GM19438 (cell line): ENCODE measurements around the gene MED15.
"Not testable (repeated sequence)": the region's sequence is repeated elsewhere in the genome, so short reads cannot be mapped to it uniquely, and the experiment has no call there.

Experiments used
- ATAC-seq: cut with Tn5 transposase; IDR thresholded peaks from one replicate; pipeline ENCODE4 v1.9.1; 2021; ENCODE audit warnings: low read depth; ENCODE audit not compliant: unreplicated experiment

The MED15 gene

DNA sequence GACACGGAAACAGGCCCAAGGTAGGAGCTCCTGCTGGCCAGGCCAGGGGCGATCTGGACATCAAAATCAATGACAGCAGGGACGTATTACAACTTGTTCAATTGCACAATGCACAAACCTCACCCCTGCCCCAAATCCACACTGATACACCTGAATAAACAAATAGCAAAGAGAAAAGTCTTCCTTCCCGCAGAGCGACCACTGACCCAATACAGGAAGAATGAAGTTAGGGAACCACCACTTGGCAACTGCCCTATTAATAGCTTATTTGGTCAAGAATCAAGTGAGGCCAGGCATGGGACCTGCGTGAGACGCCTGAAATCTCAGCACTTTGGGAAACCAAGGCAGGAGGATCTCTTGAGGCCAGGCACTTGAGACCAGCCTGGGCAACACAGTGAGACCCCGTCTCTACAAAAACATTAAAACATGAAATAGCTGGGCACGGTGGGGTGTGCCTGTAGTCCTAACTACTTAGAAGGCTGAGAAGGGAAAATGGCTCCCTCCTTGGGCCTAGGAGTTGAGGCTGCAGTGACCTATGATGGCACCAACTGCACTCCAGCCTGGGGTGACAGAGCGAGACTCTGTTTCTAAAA lies 109.1 kb downstream of the MED15 start:
- no peak for ATAC-seq

DNA sequence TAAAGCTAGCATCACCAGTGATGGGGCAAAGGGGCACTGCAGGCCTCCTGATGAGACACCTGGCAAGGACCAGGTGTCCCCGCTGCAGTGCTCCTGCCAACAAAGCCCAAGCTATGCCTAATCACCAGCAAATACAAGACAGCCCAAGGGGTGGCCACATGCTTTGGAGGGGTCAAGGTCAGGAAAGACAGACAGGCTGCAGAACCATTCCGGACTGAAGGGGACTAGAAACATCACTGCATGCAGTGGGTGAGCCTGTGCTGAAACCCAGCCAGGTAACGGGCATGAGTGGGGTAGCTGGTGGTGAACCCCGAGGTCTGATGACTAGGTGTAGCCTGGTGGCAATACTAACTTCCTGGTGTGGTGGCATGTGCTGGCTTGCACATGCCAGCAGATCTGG lies 111.1 kb downstream of the MED15 start:
- no peak for ATAC-seq

DNA sequence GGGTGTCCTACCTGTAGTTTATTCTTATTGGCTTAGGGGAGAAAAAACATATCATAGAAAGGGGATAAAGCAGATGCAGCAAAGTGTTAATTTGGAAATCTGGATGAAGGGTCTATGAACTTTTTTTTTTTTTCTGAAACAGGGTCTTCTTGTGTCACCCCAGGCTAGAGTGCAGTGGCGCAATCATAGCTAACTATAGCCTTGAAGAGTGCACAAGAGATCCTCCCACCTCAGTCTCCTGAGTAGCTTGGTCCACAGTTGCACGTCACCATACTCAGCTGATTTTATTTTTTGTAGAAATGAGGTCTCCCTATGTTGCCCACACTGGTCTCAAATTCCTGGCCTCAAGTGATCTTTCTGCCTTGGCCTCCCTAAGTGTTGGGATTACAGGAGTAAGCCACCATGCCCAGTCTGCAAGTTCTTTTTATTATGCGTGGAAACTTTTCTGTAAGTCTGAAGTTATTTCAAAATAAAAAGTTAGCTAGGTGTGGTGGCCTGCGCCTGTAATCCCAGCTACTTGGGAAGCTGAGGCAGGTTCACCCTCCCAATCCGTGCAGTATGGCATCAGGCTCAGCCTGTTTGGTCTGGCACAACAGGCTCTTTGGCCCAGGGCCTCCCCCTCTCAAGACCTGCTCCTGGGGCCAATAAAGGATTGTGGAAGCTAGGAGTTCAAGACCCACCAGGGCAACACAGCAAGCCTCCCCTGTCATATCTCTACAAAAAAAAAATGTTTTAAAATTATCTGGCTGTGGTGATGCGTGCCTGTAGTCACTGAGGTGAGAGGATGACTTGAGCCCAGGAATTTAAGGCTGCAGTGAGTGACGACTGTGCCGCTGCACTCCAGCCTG lies 111.9 kb downstream of the MED15 start:
- ATAC-seq = no peak

- ATAC-seq = not testable (repeated sequence)
These were observed 112.4 kb downstream of the MED15 start for GRCh38 chr22:20619893-20620194.

DNA sequence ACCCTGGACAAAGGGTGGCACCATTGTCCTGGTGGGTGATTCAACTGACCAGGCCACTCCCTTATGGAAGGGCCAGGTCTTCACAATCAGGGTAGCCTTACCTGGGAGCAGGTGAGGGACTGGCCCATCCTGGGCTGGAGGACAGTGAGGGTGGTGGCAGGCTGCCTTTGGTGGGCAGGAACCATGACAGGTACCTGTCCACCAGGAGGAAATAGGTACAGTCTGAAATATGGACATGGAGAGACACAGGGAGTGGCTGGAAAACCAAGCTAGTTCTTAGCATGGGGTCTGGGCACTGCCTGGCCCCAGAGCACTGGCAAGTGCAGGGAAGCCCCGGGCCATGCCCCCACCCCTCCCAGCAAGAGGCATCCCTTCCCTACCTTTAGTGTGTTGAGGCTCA lies 113.8 kb downstream of the MED15 start:
- no peak for ATAC-seq

DNA sequence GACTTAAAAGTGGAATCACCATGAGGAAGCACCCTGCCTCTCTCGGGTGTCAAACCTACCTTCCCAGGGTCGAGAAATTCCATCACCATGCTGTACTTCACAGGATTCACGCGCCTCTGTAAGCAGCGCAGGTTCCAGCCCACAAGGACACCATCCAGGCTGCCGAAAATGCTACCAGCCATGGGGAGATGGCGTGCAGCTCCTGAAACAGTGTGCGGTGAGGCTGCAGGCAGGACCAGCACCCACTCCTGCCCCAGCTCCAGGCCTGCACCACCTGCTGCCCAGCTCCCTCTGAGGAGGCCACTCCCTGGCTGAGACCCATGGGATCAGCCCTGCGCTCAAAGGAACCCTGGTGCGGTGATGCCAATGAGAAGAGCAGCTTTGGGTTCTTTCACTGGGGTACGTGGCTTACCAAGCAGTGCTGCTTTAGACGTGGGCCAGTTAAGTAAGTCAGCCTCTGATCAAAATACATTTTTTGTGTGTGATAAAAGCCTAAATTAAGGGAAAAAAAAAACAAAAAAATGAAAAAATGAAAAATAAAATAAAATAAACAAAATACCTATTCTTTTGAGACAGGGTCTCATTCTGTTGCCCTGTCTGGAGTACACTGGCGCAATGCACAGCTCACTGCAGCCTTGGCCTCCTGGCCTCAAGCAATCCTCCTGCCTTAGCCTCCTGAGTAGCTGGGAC lies 115.4 kb downstream of the MED15 start:
- no peak for ATAC-seq

- no peak for ATAC-seq
These were observed 116.8 kb downstream of the MED15 start for GRCh38 chr22:20624161-20624616.

- ATAC-seq = no peak
These were observed 117.9 kb downstream of the MED15 start for GRCh38 chr22:20625270-20625669.

DNA sequence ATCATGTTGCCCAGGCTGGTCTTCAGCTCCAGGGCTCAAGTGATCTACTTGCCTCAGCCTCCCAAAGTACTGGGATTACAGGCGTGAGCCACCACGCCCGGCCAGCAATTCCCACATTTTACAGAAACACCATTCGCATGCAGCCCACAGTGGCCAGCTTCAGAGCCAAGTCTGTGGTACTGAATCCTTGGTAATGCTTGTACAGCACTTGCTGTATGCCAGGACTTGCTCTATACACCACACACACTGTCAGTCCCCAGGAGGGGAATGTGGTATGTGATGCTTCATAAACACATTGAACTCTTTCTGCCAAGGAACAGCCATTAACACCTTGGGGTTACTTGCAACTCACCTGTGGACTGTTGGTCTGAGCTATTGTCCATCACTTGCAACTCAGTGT lies 119.4 kb downstream of the MED15 start:
- no peak for ATAC-seq

DNA sequence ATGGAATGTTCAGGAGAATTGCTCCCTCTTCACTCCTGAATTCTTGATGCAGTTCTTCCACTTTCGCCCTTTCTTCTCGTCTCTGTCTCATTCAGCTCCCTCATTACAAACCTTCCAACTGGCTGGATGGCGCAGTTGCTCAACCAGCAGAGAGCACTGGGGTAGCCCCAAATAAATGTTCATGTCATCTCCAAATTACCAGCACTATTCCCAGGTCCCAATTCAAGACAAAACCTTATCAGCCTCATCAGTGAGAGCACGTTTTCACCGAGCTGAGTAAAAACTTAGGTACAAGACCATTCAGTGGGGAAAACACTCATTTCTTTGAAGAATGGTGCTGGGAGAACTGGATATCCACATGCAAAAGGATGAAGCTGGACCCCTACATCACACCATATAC lies 120.0 kb downstream of the MED15 start:
- no peak for ATAC-seq

DNA sequence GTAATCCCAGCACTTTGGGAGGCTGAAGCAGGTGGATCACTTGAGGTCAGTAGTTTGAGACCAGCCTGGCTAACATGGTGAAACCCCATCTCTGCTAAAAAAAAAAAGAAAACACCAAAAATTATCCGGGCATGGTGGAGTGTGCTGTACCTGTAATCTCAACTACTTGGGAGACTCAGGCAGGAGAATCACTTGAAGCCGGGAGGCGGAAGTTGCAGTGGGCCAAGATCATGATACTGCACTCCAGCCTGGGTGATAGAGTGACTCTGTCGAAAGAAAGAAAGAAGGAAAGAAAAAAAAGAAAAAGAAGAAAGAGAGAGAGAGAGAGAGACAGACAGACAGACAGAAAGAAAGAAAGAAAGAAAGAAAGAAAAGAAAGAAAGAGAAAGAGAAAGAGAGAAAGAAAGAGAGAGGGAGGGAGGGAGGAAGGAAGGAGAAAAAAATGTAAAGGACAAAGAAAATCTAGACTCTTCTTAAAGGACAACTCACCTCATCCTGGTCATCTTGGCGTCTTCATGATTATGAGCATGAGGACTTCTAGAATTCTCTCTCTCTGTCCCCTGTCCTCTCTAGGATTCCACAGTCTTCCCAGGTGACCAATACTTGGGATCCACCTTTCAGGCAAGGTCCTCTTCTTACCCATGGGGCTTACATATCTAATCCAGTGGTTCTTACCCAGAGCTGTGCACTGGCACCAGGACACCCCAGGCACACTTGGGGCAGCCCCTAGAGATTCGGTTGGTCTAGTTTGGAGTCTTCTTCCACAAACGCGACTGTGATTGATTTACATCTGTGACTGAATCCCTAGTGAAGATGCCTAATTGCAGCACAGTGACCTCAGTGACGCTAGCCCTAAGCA lies 120.9 kb downstream of the MED15 start:
- no peak for ATAC-seq

GRCh38 chr22:20629401-20629800 lies 122.0 kb downstream of the MED15 start:
- ATAC-seq = no peak

DNA sequence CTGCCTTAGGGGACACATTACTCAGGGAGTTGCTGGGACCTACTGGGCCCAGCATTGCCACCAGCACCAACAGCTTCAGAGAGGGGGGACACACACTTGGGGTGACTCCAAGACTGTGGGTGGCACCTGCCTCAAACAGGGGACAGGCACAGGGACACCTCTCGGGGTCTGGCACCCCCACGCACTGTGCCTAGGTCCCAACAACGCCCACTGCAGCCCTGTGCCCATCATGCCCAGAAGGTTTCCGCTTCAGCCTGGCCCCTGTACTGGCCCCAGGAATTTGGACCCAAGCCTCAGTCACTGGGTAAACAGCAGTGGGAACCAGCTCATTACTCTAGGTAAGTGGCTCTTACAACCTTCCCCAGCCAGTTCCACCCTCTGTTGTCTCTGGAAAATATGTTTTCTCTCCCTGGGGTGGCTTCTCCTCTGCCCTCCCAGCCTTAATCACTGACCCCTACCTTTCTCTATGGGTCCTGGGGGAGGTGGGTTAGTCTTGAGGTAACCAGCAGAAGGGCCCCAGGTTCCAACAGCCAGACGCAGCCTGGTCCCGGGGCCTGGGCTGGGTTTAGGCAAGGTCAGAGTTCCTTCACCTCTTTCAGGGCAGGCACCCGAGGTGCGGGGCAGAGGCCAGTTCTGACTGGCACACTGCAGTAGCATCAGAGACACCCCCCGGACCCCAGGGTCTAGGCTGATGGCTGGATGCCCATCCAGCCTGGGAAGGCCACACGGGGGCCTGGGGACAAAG lies 123.6 kb downstream of the MED15 start:
- no peak for ATAC-seq

DNA sequence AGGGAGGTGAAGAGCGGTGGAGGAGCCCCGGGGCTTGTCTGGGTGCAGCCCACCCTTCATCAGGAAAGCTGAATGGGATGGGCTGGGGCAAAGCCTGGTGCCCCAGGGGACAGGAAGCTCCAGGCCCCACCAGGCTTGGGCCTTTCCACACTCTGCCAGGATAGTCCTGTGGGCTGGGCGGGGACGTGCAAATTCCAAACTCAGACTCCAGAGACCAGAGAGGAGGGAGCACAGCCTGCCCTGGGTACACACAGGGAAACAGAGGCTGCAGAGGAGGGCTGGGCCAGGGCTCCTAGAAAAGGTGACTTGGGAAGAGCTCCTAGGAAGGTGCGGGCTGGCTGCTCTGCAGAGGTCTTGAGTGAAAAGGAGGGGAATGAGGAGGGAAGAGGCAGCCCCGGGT lies 124.7 kb downstream of the MED15 start:
- no peak for ATAC-seq

GRCh38 chr22:20632518-20632917 lies 125.1 kb downstream of the MED15 start:
- ATAC-seq = no peak

GRCh38 chr22:20634560-20635226 lies 127.3 kb downstream of the MED15 start:
- no peak for ATAC-seq

GRCh38 chr22:20635227-20635591 lies 127.8 kb downstream of the MED15 start:
- no peak for ATAC-seq

- no peak for ATAC-seq
These were observed 128.8 kb downstream of the MED15 start for GRCh38 chr22:20636075-20636812.

DNA sequence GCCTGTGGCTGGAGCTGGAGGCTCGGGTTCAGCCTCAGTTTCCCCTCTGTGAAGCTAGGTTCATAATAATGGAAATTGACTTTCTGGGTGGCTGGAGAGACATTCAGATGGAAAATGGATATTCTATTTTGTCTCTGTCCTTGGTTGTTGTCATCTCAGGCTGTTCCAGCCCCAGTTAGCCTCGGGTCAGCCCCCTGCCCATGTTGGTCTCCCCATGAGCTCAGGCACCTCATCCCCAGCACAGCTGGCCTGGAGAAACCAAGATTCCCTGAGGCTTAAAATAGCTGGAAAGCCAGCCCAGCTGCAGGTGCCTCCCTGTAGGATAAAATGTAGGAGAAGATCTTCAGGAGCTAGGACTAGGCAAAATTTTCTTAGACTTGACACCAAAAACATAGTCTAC lies 129.5 kb downstream of the MED15 start:
- ATAC-seq = no peak
